Pancreas (tissue), 10 donors: ENCODE measurements around the gene TANC1. TPM values are rescaled to one million over a fixed set of nuclear protein-coding genes. Genes with fewer than 3 reads are reported as not detected.
A peak's percentile ranks its signal among the peaks of the same experiment; 100 is the strongest.

Experiments used
- ATAC-seq, 4 donors: fragments of 200-7000 bp; cut with Tn5 transposase; one replicate each; pipeline versions ENCODE4 v1.8.0 to v1.9.1; 2020; ENCODE audit warnings: mild to moderate bottlenecking in 4 of 4, moderate library complexity in 4 of 4
- DNase-seq, 6 donors: peaks; one replicate each; pipeline ENCODE4 v3.0.0-alpha.2; 2020
- FAIRE-seq: peaks from 2 replicates; lab custom pipeline; 2012; peaks lifted over from hg19 to GRCh38; lab: Jason Lieb, UNC
- H3K27ac ChIP-seq, 4 donors: fragments of 200-600 bp; sonication (generic); 1 replicate in 3 of 4; 2 replicates in 1 of 4; pipeline versions ENCODE4 v1.5.0 to v1.8.0; 2020
- H3K27me3 ChIP-seq, 4 donors: fragments of 200-600 bp; one replicate each; pipeline ENCODE4 v1.8.0; 2021
- H3K36me3 ChIP-seq, 3 donors: fragments of 200-600 bp; sonication (generic) in 1 of 3; one replicate each; pipeline versions ENCODE4 v1.5.0 to v1.8.0; 2020 to 2021
- H3K4me1 ChIP-seq, 3 donors: fragments of 200-600 bp; one replicate each; pipeline ENCODE4 v1.8.0; 2021
- H3K4me3 ChIP-seq, 4 donors: fragments of 200-600 bp; sonication (generic) in 2 of 4; one replicate each; pipeline versions ENCODE4 v1.5.0 to v1.8.0; 2020 to 2021
- H3K9me3 ChIP-seq, 4 donors: fragments of 200-600 bp; one replicate each; pipeline ENCODE4 v1.8.0; 2021
- WGBS, 2 donors: extraction: QIAGEN DNeasy Blood & Tissue Kit; methylation state at CpG; one replicate each; pipeline ENCODE4 v1.1.7; 2013; 5-methylcytosine and 5-hydroxymethylcytosine counted together
- intact Hi-C, 3 donors: fragments of 100-400 bp; cut with DNase I; formaldehyde crosslinking; loops; one replicate each; pipeline versions ENCODE4 v1.11.1 to v1.14.2; 2022
- polyA plus RNA-seq, 2 donors: library from polyadenylated mRNA; stranded (reverse); fragments of 200-250 nt; gene quantifications; one replicate each; pipeline ENCODE4 v1.2.3, GENCODE V29; 2013
- total RNA-seq, 6 donors: library from RNA; stranded (reverse); fragmentation: NEBNext Ultra II Directional in 4 of 6; extraction: Animal tissue kit (Norgen Biotek cat#: 25700) in 4 of 6; gene quantifications; one replicate each; pipeline versions ENCODE4 v1.2.1 to v1.2.4, GENCODE V29; 2021 to 2023
- TF ChIP-seq, protein P1 (sequence below), 4 donors: fragments of 200-600 bp; sonication (generic) in 3 of 4; IDR thresholded peaks; one replicate each; pipeline versions ENCODE4 v1.5.0 to v1.8.0; 2021; ENCODE audit warnings: antibody characterized with exemption in 4 of 4
- donor health status: healthy with polysubstance abuse.
- donor health status: DM: no; HTN: no; CAD: no; lungs with moderate emphysema.
- donor health status: DM: no; HTN: no; CAD: no.
- donor health status: control.
- donor health status: control.
- donor health status: Bipolar disorder and iron deficiency.
- donor health status: DM: yes; HTN: yes; CAD: no.
- donor health status: DM: no; HTN: no; CAD: no.
- donor health status: DM: no; HTN: no; CAD: no.
- donor health status: DM: yes; HTN: yes; CAD: no.

The TANC1 gene
- total and polyA plus RNA-seq, 8 donors: 9.0 to 17.6 (median 10.5) TPM

DNA sequence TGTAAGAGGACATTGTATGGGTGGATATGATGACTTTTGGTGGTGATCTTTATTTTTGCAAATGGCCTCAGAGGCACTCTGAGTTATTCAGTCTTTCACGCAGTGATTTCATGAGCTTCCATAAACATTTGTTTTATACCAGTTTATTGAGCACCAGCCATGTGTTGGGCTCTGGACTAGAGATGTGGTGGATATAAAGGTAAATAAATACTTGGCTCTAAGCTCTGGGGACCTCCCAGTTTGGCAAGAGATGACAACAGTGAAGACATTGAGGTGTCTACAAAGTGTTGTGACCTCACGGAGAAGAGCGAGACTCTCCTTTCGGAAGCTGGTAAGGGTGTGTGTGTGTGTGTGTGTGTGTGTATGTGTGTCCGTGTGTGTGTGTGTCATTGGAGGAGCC lies 146.4 kb downstream of the TANC1 start:
- H3K4me1 ChIP-seq: no peaks in the 10 kb centered on the region
- FAIRE-seq (no peak), DNase-seq (no peak), ATAC-seq (no peak)
- H3K4me3 ChIP-seq: no peak overlapping the region
- no peak overlapping the region for H3K27ac ChIP-seq
- H3K36me3 ChIP-seq: no peaks in the 10 kb centered on the region
- intact Hi-C loops: loop anchor here in 2 of 3 donors (5.0 to 10.0 kb wide), 3 partner anchors 70 to 213 kb away; no protein-coding TSS in a partner anchor
- no peaks in the 10 kb centered on the region for H3K9me3 ChIP-seq
- TF ChIP-seq, protein P1, sequence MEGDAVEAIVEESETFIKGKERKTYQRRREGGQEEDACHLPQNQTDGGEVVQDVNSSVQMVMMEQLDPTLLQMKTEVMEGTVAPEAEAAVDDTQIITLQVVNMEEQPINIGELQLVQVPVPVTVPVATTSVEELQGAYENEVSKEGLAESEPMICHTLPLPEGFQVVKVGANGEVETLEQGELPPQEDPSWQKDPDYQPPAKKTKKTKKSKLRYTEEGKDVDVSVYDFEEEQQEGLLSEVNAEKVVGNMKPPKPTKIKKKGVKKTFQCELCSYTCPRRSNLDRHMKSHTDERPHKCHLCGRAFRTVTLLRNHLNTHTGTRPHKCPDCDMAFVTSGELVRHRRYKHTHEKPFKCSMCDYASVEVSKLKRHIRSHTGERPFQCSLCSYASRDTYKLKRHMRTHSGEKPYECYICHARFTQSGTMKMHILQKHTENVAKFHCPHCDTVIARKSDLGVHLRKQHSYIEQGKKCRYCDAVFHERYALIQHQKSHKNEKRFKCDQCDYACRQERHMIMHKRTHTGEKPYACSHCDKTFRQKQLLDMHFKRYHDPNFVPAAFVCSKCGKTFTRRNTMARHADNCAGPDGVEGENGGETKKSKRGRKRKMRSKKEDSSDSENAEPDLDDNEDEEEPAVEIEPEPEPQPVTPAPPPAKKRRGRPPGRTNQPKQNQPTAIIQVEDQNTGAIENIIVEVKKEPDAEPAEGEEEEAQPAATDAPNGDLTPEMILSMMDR (IDR thresholded peaks at IDR 0.05): no peak
- 88 to 92% methylated on average over 5 of the region's 5 CpGs for WGBS, 2 donors
- H3K27me3 ChIP-seq: no peaks in the 10 kb centered on the region

DNA sequence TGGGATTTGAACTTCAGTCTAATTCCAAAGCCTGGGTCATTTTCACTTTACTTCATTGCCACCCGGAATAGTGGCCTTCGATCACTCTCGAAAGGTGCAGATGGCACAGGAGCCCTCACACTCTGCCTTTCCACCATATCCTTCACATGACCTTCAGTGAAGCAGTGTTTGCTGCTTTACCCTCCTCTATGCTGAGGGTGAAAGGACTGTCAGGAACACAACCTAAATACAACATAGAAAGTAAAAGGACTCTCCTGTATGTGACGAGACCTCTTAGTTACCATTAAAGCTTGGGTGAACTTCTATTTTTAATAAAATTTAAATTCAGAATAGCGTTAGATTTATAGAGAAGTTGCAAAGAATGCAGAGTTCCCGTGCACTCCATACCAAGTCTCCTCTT lies 148.5 kb downstream of the TANC1 start:
- H3K9me3 ChIP-seq: no peaks in the 10 kb centered on the region
- DNase-seq: no peak
- intact Hi-C loops: loop anchor here in 2 of 3 donors (5.0 to 10.0 kb wide), 3 partner anchors 72 to 215 kb away; no protein-coding TSS in a partner anchor
- ATAC-seq: no peak
- no peak overlapping the region for H3K4me3 ChIP-seq
- no peaks in the 10 kb centered on the region for H3K4me1 ChIP-seq
- H3K27ac ChIP-seq: no peak overlapping the region
- H3K27me3 ChIP-seq: no peaks in the 10 kb centered on the region
- TF ChIP-seq, protein P1 (IDR thresholded peaks at IDR 0.05): no peak
- 98 to 99% methylated on average over 6 of the region's 6 CpGs for WGBS, 2 donors
- H3K36me3 ChIP-seq: no peaks in the 10 kb centered on the region
- no peak for FAIRE-seq

DNA sequence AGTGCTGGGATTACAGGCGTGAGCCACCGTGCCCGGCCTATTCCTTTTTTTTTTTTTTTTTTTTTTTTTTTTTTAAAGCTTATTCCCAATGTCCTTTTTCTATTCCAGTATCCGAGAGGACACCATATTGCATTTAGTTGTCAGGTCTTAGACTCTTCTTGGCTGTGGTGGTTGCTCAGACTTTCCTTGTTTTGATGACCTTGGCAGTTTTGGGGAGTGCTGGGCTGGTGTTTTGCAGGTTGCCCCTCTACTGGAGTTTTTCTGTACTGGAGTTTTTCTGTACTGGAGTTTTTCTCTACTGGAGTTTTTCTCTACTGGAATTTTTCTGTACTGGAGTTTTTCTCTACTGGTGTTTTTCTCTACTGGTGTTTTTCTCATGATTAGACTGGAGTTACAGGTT lies 149.2 kb downstream of the TANC1 start:
- ATAC-seq: no peak
- no peaks in the 10 kb centered on the region for H3K36me3 ChIP-seq
- DNase-seq: no peak
- intact Hi-C loops: loop anchor here in 2 of 3 donors (5.0 to 10.0 kb wide), 3 partner anchors 73 to 215 kb away; no protein-coding TSS in a partner anchor
- H3K4me1 ChIP-seq: no peaks in the 10 kb centered on the region
- TF ChIP-seq, protein P1 (IDR thresholded peaks at IDR 0.05): no peak
- no peaks in the 10 kb centered on the region for H3K27me3 ChIP-seq
- H3K9me3 ChIP-seq: no peaks in the 10 kb centered on the region
- 91 to 100% methylated on average over 4 of the region's 4 CpGs for WGBS, 2 donors
- H3K27ac ChIP-seq: no peak overlapping the region
- no peak overlapping the region for H3K4me3 ChIP-seq
- no peak for FAIRE-seq

DNA sequence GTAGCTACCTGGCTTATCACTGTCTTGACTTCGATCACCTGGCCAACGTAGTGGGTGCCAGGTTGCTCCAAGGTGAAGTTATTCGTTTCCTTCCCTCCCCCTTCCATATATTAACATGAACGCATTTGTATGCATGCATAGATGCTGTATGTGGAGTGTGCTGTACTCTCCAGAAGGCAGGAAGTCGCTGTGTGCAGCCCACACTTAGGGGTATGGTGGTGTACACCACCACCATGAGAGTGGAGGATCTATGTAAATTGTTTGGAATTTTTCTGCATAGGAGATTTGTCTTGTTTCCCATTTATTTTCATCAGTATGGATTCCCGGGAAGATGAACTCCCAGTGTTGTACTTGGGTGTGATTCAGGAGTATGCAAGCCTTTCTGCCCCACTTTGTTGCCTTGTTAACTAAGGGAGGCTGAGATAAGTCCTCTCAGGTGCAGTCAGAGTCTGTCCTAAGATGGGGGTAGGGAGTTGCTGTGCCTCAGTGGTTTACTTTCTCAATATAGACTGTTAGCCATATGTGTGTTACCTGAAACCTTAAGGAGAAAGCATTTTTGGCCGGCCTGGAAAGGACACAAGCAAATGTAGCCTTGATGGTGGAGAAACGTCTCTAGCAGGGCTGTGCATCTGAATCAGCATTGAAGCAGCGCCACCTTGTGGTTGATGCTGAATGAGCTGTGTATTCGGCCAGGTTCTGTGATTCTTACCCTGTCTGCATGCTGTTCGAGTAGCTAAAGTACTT lies 149.8 kb downstream of the TANC1 start:
- TF ChIP-seq, protein P1 (IDR thresholded peaks at IDR 0.05): peak; percentile 72 to 90 (median 86)
- no peak for FAIRE-seq
- intact Hi-C loops: loop anchor here in 2 of 3 donors (5.0 to 10.0 kb wide), 3 partner anchors 73 to 216 kb away; no protein-coding TSS in a partner anchor

More for the DNA sequence above, 149.8 kb downstream of the TANC1 start:
- H3K4me1 ChIP-seq: no peaks in the 10 kb centered on the region
- no peaks in the 10 kb centered on the region for H3K27me3 ChIP-seq
- H3K36me3 ChIP-seq: no peaks in the 10 kb centered on the region
- no peaks in the 10 kb centered on the region for H3K9me3 ChIP-seq
- H3K27ac ChIP-seq: no peak overlapping the region
- ATAC-seq (peak; percentile 92 to 98 (median 96)), DNase-seq (peak; percentile 62 to 93 (median 82))
- WGBS, 2 donors: 33 to 34% methylated on average over 11 of the region's 11 CpGs
- no peak overlapping the region for H3K4me3 ChIP-seq
